ENCODE measurements around the gene BTBD10. TPM values are rescaled to one million over a fixed set of nuclear protein-coding genes. Genes with fewer than 3 reads are reported as not detected.

Gene BTBD10
- total RNA-seq, 1 experiment from 2014 or later: 23.3 TPM

GRCh38 chr11:13375798-13376197, 87.2 kb downstream of the BTBD10 start:
- DNase-seq: no peak
- Histone ChIP-seq H3K4me2 (ENCODE audit: insufficient read depth, insufficient read length, low read length) (no peak overlapping the region), H2BK120ac (ENCODE audit: low read depth, low read length, poor library complexity, severe bottlenecking) (no peak overlapping the region), H2AK5ac (ENCODE audit: insufficient read length, low read length) (no peak overlapping the region), H3K27me3 (ENCODE audit: insufficient read depth, low read length) (no peaks in the 10 kb centered on the region), H4K91ac (ENCODE audit: insufficient read length, low read depth, low read length) (no peak overlapping the region), H2BK15ac (ENCODE audit: low read depth, low read length) (no peak overlapping the region), H3K4ac (ENCODE audit: low read depth, low read length) (no peak overlapping the region), H2AFZ (ENCODE audit: low read length) (no peak overlapping the region), H3K23me2 (ENCODE audit: insufficient read length, low read depth, low read length, poor library complexity, severe bottlenecking) (no peaks in the 10 kb centered on the region), H2BK20ac (ENCODE audit: low read depth, low read length, poor library complexity, severe bottlenecking) (no peak overlapping the region), H3K23ac (ENCODE audit: insufficient read length, low read depth, low read length) (no peak overlapping the region), H4K20me1 (ENCODE audit: control insufficient read depth, insufficient read depth, insufficient read length) (no peaks in the 10 kb centered on the region), H3K4me1 (ENCODE audit: insufficient read depth, low read length) (no peaks in the 10 kb centered on the region), H3K79me1 (ENCODE audit: insufficient read depth, low read depth, low read length, poor library complexity, severe bottlenecking) (no peaks in the 10 kb centered on the region), H3K56ac (ENCODE audit: insufficient read length, low read depth, low read length) (no peak overlapping the region), H3T11ph (ENCODE audit: low read length) (no peak overlapping the region), H3K27ac (ENCODE audit: insufficient read length, low read depth, low read length) (no peak overlapping the region), H3K9me3 (ENCODE audit: control insufficient read depth, low read depth, low read length) (no peaks in the 10 kb centered on the region), H2BK5ac (ENCODE audit: insufficient read length, low read length) (no peak overlapping the region), H3K9ac (ENCODE audit: extremely low read depth, insufficient read length, low read length) (no peak overlapping the region), H3K18ac (ENCODE audit: insufficient read length, low read depth, low read length) (no peak overlapping the region), H2BK12ac (ENCODE audit: insufficient read length, low read depth, low read length) (no peak overlapping the region), H4K8ac (replicated peaks; ENCODE audit: insufficient read length, low read depth, low read length) (no peak overlapping the region), H3K14ac (ENCODE audit: insufficient read depth, low read length) (no peak overlapping the region), H4K5ac (ENCODE audit: insufficient read length, low read depth, low read length) (no peak overlapping the region), H3K79me2 (ENCODE audit: insufficient read depth, low read length) (no peaks in the 10 kb centered on the region)
- Mint-ChIP-seq H3K27me3 (ENCODE audit: low read depth) (no peaks in the 10 kb centered on the region), H3K4me1 (peaks cover 7 to 8% of the 10 kb centered on the region in 2 experiments), H3K9me3 (no peaks in the 10 kb centered on the region), H3K27ac (no peak overlapping the region), H3K36me3 (ENCODE audit: insufficient read depth in 1 of 3, low read depth in 3 of 3) (no peaks in the 10 kb centered on the region), H3K4me3 (no peak overlapping the region)
- TF ChIP-seq CTCF (conservative IDR thresholded peaks at IDR 0.05): no peak

Data from H9 (cell line).